ENCODE results near the gene ANKRD12.

The ANKRD12 gene

GRCh38 chr18:9106800-9107584 is 29.6 kb upstream of the ANKRD12 start:
- H3K4me3 ChIP-seq (ENCODE audit: low read length) = no peak overlapping the region

GRCh38 chr18:9108911-9109310 is 27.7 kb upstream of the ANKRD12 start:
- H3K4me3 ChIP-seq (ENCODE audit: low read length) = no peak overlapping the region
- TF ChIP-seq CTCF (conservative IDR thresholded peaks at IDR 0.05; ENCODE audit: low read depth, low read length) = no peak
- no peak for DNase-seq (ENCODE audit: low read depth)

More at GRCh38 chr18:9106800-9107584, 29.6 kb upstream of the ANKRD12 start:
- no peak for DNase-seq (ENCODE audit: low read depth)
- no peak for TF ChIP-seq CTCF (conservative IDR thresholded peaks at IDR 0.05; ENCODE audit: low read depth, low read length)

GRCh38 chr18:9109523-9109922 is 27.1 kb upstream of the ANKRD12 start:
- no peak overlapping the region for H3K4me3 ChIP-seq (ENCODE audit: low read length)
- TF ChIP-seq CTCF (conservative IDR thresholded peaks at IDR 0.05; ENCODE audit: low read depth, low read length) = no peak
- no peak for DNase-seq (ENCODE audit: low read depth)

GRCh38 chr18:9113468-9114149 is 23.0 kb upstream of the ANKRD12 start:
- DNase-seq (ENCODE audit: low read depth) = no peak
- H3K4me3 ChIP-seq (ENCODE audit: low read length) = no peak overlapping the region
- no peak for TF ChIP-seq CTCF (conservative IDR thresholded peaks at IDR 0.05; ENCODE audit: low read depth, low read length)

DNA sequence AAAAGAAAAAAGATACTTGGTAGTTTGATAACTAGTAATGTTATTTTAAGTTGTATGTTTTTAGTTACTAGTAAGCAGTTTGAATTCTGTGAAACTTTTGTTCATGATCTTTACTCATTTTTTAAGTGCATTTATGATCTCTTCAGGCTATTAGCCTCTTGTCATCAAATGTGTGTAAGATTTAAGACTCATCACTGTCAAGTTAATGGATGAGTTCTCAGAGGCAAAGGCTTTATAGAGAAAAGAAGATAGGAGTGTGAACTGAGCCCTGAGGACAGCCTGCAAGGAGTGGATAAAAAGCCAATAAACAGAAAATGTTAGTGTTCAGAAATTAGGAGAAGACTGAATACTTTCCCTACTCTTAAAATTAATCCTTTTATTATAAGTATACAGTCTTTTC is 20.6 kb upstream of the ANKRD12 start:
- TF ChIP-seq CTCF (conservative IDR thresholded peaks at IDR 0.05; ENCODE audit: low read depth, low read length) = no peak
- H3K4me3 ChIP-seq (ENCODE audit: low read length) = no peak overlapping the region
- DNase-seq (ENCODE audit: low read depth) = no peak

- no peak overlapping the region for H3K4me3 ChIP-seq (ENCODE audit: low read length)
- DNase-seq (ENCODE audit: low read depth) = no peak
- no peak for TF ChIP-seq CTCF (conservative IDR thresholded peaks at IDR 0.05; ENCODE audit: low read depth, low read length)
Observed at GRCh38 chr18:9117980-9118841, 18.4 kb upstream of the ANKRD12 start.

All from retinal pigment epithelial cell (primary cell).